AG10803 (cell line): ENCODE measurements around the gene TUBGCP6.

Source experiments
- DNase-seq: peaks from one replicate; pipeline ENCODE4 v3.0.0; 2010; ENCODE audit warnings: low read depth
- H3K4me3 ChIP-seq: 2 replicates; pipeline ENCODE4 v1.5.1; 2011; ENCODE audit warnings: mild to moderate bottlenecking, low read length, control low read depth
- CTCF ChIP-seq: conservative IDR thresholded peaks from 2 replicates; pipeline ENCODE4 v1.5.1; 2011; ENCODE audit warnings: mild to moderate bottlenecking, low read length, control low read depth, inconsistent platforms

The TUBGCP6 gene

GRCh38 chr22:50244420-50245213 is at the start of gene TUBGCP6:
Gene TUBGCP6 (minus strand): TSS chr22:50245023. CDS start chr22:50244459, 564 bp downstream.
- H3K4me3 ChIP-seq = peak within 1 kb of the TSS; percentile 97
- peak; percentile 87 for DNase-seq
- peak; percentile 33 for TF ChIP-seq CTCF

- TF ChIP-seq CTCF = no peak
- no peak overlapping the region for H3K4me3 ChIP-seq
- no peak for DNase-seq
Measured at GRCh38 chr22:50294319-50294656, 49.5 kb upstream of the TUBGCP6 start.

- TF ChIP-seq CTCF = no peak
- DNase-seq = peak; percentile 85
Measured at GRCh38 chr22:50293441-50294318, 48.9 kb upstream of the TUBGCP6 start.

GRCh38 chr22:50292643-50293440 is 48.0 kb upstream of the TUBGCP6 start:
- DNase-seq = no peak
- H3K4me3 ChIP-seq = peak overlapping the region; percentile 49
- no peak for TF ChIP-seq CTCF

More at GRCh38 chr22:50293441-50294318, 48.9 kb upstream of the TUBGCP6 start:
- peak overlapping the region; percentile 49 for H3K4me3 ChIP-seq

- no peak for DNase-seq
- no peak for TF ChIP-seq CTCF
- H3K4me3 ChIP-seq = no peak overlapping the region
Measured at GRCh38 chr22:50289942-50290630, 45.3 kb upstream of the TUBGCP6 start.

- TF ChIP-seq CTCF = no peak
- H3K4me3 ChIP-seq = no peak overlapping the region
- no peak for DNase-seq
Measured at GRCh38 chr22:50289151-50289941, 44.5 kb upstream of the TUBGCP6 start.
